Suppressor macrophage (primary cell): Measurements from ENCODE around the gene SPATA6L.

Source experiments
- DNase-seq, 4 experiments: peaks; one replicate each; pipeline ENCODE4 v3.0.0-alpha.2; 2020 to 2022
- total RNA-seq, 17 experiments: gene quantifications; one replicate each; lab custom pipeline; 2026; ENCODE audit warnings: mixed read lengths in 6 of 17, inconsistent platforms in 3 of 17; lab: John Stamatoyannopoulos, UW

The SPATA6L gene, protein sequence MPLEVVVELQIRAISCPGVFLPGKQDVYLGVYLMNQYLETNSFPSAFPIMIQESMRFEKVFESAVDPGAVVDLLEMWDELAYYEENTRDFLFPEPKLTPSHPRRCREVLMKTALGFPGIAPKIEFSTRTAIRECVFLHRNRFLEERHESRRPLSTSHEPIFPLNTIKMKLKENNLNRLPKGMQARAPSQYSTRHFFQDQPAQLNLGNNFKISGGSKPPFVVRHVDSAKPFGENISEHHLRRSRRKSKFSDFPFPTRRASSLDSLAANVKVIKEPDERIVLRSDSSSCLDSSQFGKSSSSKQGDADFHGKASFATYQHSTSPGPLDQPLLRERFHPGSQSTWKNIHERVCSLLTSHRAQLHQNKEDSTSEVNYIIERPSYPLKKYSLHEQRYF
- 0 to 4.7 (median 0.08) reads per million in 17 experiments for total RNA-seq

DNA sequence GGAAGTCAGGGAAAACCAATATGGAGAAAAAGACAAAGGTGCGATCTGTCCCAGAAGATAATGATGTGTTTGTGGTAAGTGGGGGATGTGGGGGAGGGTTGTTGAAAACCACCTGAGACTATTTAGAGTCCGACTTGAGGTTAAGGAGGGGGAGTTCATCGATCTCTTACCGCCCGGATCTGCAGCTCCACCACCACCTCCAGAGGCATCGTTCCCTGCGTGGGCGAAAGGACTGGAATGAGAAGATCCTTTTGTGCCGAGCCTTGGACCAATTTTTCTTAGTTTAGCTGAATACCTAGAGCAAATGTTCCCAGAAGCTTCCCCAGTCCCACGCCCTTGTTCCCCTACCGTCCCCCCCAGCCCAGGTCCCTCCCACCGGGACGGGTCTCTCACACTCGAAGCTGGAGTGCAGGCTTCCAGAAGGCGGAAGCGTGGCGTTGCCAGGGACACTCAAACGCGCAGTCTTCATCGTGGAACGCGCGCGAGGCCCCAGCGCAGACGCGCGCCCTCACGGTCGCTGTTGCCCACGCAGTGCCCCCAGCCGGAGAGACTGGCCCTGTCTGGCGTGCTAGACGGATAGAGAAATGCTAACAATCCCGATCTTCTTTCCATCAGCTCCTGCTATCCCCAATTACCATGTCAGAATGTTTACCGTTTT lies at the start of gene SPATA6L:
Gene SPATA6L (minus strand): TSS at position 439 of the 658 bp plus-strand sequence. CDS start 230 bp downstream, at position 209.
- peak; percentile 48 to 79 (median 68) for DNase-seq

DNA sequence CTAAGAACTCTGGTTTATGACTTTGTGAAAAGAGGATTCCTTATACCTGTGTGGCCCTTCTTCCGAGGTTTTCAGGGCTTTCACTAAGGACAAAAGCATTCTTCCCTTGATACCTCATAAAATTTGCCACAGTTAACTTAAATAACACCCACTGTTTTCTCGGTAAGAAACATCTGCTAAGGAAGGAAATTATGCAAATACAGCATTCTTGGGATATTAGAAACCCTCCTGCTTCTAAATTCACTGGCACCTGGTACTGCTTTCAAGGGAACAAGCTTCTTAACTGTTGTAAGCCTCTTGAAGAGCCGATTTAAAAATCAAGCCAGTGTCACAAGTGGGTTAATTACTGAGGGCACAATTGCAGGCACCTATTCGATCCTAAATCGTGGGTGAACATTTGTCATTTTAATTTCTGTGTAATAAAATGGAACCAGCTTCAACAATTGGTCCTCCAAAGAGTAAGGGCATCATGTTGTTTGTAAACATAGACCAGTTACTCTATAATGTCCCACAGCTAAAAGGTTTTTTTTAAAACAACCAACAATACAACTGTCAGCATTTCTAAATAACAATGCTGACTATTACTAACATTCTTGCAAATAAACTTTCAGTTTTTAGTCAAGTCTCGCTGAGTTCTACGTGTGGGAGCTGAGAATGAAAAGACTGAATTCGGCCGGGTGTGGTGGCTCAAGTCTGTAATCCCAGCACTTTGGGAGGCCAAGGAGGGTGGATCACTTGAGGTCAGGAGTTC lies 48.2 kb upstream of the SPATA6L start:
- no peak for DNase-seq

DNA sequence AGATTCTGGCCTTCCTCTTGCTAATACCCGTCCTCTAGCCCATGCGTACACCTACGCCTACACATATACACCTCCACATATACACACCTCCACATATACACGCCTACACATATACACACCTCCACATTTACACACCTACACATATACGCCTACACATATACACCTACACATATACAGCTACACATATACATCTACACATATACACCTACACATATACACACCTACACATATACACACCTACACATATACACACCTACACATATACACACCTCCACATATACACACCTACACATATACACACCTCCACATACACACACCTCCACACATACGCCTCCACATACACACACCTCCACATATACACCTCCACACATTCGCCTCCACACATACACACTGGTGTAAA lies 47.6 kb upstream of the SPATA6L start:
- peak in 3 of 4 experiments; percentile 14 to 26 (median 26) for DNase-seq

DNA sequence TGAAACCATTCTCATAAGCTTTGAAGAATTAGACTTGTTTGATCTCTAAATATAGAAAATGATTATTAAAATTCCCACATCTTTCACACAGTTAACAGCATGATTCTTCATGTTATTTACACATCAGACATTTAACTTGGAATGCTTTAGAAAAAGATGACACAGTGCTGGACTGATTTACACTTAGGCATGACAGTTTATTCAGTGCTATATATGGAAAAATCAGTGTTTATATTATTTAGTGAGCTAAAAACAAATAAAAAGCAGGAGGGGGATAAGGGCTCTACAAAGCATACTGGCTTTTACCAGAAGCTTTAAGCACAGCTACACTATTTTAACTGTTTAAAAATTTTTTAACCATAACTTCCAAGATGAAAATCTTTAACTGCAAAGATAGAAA lies 43.1 kb upstream of the SPATA6L start:
- DNase-seq = no peak

DNA sequence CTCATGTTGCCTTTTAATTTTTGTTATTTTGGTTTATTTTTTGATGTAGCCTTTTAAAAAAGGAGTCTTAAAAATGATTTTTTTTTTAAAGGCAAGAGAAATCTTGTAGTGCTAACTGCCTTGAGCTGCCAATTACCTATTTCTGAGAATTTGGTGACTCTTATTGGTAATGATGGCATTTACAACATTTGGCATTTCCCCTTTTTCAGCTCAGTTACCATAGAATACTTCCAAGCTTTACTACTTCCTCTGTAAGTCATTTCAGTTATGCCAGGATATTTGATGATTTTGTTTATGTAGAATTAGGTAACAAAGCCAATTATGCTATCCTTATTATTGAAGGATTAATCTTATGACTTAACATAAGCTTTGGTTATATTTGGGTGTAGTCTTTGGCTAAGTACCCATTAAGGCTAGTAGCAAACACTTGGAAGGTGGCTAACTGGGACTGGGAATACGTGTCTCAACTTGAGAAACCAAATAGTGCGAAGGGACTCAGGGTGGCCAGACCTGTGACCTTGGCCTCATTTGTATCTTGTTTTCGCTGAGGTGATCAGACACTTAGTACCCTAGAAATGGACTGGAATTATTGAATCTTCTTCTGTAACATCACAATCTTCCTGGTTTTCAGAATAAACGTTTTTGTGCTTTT lies 40.8 kb upstream of the SPATA6L start:
- DNase-seq = peak in 2 of 4 experiments; percentile 30 to 31

DNA sequence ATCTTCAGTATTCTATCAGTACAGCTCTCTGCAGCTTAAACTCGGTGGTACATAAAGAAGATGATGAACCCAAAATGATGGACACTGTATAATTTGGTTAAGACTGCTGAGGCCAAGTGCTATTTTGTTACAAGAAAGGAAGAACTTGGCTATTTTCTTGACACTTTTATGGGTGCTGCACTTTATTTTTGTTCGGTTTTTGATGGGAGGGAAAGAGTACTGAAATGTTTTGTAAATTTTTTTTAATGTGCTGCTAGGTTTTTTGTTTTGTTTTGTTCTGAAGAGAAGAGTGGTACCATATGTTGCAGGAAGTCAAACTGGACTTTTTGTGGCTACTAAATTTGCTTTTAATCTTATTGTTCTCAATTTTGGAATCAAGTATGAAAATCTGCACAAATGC lies 39.7 kb upstream of the SPATA6L start:
- DNase-seq = no peak

DNA sequence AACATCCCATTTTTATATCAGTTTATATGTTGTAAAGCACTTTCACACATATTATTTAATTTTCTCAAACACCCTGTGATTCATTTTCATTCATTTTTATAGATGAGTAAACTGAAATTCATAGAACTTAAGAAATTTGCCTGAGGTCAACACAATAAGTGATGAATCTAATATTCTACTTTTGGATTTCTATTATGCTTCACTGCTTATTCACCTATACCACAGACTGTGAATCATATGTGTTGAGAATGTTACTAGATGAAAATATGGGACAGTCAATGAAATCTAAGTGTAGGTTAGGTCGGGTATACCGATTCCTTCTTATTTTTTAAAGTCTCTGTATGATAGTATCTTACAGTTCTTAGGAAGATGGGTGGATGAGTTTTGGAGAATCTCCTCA lies 37.8 kb upstream of the SPATA6L start:
- no peak for DNase-seq

DNA sequence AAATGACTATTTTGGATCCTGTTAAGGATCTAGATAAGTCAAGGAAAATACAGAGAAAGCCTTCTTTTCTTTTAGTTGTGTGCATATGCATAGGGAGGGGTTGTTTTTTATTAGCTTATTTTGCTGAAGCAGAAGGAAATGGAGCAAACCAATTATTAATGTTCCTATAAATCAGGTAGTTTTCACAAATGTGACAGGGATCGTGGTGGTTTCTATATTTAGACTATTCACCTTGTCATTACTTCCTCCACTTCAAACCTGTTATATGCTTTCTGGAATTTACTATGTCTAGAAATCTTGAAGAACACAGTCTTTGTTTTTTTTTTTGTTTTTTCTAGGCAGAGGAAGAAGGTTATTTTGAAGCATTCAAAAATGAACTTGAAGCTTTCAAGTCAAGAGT lies 35.2 kb upstream of the SPATA6L start:
- DNase-seq = no peak

DNA sequence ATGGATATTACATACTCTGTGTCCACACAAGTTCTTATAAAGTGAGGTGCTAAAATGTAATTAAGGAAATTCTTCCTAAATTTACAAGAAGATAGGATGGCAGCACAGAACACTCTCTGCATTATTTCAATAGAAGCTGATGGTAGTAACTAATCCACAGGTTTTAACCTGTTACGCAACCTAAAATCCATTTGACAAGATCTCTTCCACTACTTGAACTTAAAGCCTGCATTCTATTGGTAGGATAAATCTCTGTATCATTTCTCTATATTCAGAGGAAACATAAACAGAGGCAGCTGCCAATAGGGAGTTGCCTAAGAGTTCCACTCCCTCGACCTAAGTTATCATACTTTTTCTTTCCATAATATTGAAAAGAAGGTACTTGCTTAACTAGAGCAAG lies 34.7 kb upstream of the SPATA6L start:
- no peak for DNase-seq

DNA sequence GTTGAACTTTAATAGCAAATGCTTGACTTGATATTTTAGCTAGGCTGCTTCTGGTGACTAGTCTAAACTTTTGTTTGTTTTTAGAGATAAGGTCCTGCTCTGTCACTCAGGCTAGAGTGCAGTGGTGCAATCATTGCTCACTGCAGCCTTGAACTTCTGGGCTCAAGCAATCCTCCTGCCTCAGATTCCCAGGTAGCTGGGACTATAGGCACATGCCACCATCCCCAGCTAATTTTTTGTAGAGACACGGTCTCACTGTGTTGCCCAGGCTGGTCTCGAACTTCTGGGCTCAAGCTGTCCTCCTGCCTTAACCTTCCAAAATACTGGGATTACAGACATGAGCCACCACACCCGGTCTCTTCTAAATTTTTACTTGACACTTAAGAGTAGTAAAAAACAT lies 33.8 kb upstream of the SPATA6L start:
- no peak for DNase-seq

DNA sequence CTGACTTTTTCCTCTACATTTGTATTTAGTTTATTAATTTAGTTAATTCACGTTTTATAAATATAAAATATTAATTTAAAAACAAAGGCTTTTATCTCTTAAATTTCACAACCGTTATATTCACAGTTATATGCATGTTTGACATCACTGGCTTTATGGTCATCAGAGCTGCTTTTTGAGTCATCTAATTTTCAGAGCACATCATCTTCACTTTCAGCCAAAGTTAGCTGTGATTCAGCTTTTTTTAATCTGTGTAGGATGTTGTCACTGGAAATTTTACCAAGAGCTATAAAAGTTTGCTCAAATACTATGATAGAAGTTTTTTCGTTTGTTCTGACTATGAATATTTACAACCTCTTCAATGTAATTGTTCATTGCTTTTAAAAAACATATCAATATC lies 25.5 kb upstream of the SPATA6L start:
- DNase-seq = no peak

DNA sequence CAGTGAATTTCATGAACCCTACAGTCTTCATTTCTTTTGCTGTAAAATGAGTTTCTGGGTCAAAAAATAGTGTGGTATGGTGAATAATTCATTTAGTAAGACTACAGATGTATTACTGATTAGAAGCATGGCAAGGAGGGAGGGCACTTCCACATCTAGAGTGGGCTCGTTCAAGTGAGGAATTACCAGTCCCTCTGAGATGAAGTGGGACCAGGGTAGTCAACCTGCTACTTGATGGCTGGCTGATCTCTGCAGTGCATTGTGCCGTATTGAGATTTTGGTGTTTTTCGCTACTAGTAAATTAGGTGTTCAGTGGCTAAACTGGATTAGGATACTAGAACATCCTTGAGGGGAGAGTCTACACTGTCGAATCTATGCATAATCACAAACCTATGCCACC lies 23.9 kb upstream of the SPATA6L start:
- no peak for DNase-seq

DNA sequence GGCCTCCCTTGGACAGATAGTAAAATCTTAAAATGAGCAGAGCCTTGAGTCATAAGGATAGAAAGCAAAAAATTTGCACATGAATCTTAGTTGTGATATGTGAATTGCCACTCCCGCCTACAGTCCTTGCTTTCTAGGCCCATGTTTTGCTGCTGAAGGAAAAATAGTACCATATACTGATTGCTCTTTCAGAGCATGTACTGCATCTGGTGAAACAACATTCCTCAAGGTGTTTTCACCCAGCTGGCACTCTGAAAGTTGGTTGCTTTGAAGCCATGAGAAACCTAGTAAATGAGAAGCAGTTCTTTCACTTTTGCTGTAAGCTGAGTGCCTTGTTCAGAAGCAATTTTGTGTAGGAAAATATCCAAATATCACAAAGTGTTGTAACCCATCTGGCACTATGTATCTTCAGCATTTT lies 23.4 kb upstream of the SPATA6L start:
- no peak for DNase-seq

DNA sequence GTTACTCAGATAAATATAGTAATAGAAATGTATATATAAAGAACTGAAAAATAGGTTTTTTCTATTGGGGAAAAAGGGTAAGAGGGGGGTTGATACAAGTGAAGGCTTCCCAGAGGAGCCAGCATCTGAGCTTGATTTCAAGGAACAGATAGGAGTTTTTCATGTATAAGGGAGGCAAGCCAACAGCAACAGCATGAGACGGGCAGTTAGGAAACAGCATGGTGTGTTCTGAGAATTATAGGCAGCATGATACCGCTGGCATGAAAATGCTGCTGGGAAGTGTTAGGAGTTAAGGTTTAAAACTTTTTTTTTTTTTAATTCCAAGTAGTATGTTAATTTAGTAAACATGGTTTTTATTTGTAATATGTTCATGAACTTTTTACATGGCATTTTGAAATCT lies 22.7 kb upstream of the SPATA6L start:
- DNase-seq = no peak

DNA sequence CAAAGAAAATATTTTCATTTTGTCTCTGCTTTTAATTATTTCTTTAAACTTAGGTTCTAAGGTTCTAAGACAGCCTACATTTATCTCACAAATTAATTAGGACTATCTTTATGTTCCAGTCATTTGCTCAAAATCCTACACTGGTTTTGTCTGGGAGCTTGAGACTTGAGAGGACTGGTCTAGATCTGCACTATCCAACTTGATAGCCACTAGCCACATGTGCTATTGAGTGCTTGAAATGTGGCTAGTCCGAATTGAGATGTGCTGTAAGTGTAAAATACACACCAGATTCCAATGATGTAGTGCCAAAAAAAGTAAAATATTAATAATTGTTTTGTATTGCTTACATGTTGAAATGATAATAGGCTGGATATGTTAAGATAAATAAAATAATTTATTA lies 20.3 kb upstream of the SPATA6L start:
- no peak for DNase-seq

DNA sequence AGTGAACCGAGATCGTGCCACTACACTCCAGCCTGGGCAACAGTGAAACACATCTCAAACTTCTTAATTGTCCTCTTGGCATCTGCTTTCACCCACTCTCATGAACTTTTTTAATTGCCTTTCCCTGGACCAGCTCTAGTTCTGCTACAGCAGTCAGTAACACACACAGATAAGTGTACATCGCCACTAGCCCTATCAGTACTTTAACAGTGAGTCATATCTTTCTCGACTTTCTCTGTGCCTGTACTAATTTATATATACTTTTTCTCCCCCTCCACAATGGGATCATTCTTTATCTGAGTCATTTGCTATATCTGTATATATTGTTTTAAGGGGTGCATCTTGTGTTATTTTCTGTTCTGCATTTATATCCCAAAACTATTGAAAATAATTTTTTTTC lies 19.8 kb upstream of the SPATA6L start:
- DNase-seq = no peak

DNA sequence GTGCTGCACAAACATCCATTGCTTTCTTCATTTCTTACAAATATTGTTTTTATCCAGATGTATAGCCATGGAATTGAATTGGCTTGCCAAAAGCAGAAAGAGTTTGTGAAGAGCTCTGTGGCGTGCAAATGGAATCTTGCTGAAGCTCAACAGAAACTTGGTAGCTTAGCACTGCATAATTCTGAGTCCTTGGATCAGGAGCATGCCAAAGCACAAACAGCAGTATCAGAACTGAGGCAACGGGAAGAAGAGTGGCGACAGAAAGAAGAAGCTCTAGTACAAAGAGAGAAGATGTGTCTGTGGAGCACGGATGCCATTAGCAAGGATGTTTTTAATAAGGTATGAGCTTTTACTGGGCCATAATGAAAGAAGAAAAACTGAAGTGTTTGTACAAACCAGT lies 18.5 kb upstream of the SPATA6L start:
- DNase-seq = no peak

DNA sequence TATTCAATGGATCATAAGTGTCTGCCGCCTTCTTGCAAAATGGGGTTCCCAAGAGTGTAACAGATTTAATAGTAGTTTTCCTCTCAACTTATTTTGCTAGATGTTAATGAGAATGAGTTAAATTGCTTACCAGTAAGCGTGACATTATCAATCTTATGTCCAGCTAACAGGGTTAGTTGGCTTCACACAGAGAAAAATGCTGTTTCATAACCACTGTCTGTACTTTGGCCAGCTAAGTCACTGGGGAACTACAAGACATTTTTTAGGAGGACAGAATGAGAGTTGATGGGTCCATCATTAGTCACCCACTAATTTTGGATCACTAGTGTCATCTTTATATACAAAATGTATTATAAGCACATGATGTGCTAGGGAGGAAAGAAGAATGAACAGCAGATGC lies 14.5 kb upstream of the SPATA6L start:
- peak; percentile 27 to 76 (median 42) for DNase-seq

DNA sequence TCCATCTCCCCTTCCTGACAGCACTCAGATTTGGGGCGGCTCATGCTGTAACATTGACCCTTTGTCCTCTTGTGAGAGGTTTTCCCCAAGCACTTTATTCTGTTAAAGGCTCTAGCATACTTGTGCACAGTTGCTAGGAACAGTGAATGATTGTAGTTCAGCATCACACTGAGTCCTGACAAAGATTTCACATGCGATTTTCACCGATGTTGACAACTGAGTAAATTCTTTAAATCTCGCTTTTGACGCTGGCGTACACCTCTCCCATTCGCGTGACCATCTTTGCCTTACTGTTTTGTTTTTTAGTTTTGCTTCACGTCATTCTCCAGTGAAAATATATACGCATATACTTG lies 13.9 kb upstream of the SPATA6L start:
- peak in 1 of 4 experiments; percentile 13 for DNase-seq

DNA sequence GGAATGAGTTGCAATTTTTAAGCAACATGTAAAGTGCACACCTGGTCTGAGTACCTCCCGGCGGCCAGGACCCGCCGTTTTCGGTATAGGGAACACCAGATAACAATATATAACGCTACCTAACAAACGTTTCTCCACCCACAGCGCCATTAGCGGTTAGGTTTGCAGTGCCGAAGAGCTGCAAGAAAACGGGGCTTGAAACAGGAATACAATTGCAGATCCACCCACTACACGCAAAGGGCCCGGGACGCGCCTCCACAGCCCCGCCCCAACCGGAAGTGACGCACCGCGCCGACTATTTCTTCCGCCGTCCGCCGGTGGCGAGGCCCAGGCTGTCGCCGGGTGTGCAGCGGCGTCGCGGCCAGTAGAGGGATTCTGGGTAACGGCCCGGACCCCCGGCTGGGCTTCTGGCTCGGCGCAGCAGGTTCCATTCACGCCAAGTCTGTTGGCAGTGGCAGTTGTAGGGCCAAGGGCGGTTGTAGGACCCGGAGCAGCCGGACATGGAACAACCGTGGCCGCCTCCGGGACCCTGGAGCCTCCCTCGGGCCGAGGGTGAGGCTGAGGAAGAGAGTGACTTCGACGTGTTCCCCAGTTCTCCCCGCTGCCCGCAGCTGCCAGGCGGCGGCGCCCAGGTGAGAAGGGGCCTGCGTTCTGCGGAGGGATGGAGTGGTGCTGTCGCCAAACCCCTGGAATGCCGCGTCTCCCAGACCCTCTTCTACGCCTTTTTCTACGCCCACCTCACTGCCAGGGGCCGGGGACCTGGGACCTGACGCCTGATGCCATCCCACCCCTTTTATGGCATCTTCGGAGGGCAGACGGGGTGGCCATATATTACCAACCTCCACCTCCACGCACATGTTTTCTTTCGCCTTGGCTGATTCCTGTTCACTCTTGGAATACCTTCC lies 13.2 kb upstream of the SPATA6L start, which contains the start of gene CDC37L1:
Gene CDC37L1 (plus strand): TSS at position 302 of the 905 bp plus-strand sequence. CDS start 199 bp downstream, at position 501.
- peak; percentile 98 to 99 (median 98) for DNase-seq

DNA sequence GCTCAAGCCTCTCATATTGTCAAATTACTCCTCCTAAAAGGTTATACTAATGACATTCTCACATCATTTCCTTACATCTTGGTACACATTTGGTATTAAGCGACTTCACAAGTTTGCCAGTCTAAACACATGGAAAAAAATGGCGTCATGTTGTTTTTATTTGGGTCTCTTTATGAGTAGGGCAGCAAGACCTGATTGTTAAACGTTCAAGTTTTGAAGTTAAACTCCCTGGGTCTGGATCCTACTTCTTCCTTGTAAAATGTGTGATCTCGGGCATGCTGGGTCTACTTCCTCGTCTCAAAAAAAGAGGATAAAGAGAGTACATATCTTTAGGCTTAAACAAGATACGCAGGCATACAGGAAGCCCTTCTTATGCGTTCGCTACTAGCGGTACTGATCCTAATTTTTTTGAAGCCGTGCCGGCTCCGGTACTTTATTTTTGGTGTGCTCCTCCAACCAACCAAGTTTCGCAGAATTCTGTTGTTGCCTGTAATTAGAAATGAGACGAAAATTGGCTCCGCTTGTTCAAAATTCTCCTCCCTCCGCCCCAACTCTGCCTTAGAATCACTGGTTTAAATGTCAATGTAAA lies 12.5 kb upstream of the SPATA6L start:
- DNase-seq = peak; percentile 37 to 65 (median 44)
